ENCODE measurements around the gene CAMK4. TPM values are rescaled to one million over a fixed set of nuclear protein-coding genes. Genes with fewer than 3 reads are reported as not detected.

Gene CAMK4
- total and polyA plus RNA-seq, 2 of the 8 experiments (the other 6 are each of a cell fraction or from before 2014, with no cell fraction given), result 1.8 to 8.3 TPM

DNA sequence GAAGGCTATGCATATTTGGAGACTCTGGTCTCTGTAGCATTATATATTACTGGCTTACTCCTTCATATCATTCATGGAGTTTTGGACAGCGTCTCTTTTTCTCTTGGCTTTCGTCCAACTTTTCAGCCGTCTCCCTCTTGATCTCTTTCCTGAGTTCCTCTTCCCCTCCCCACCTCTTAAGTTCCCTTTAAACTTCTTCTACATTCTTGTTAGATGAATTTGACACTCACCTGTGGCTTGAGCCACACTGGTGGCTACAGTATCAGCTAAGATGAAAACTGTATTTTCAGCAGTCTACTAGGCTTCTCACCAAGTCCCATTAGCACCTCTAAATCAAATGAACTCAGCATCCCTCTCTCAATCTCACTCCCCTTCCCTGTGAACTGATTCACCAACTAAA is 160.0 kb downstream of the CAMK4 start:
- no peak for DNase-seq (ENCODE audit: low read depth in 1 of 2, low spot score in 2 of 2)
- Histone ChIP-seq H3K79me2 (ENCODE audit: control insufficient read depth in 1 of 2, insufficient read depth in 2 of 2, low read length in 2 of 2) (no peaks in the 10 kb centered on the region), H3K4me1 (replicated peaks in 1 of 4; ENCODE audit: control insufficient read depth in 3 of 4, insufficient read depth in 4 of 4, low read length in 3 of 4) (no peaks in the 10 kb centered on the region), H3K18ac (ENCODE audit: extremely low read depth, low read length) (no peak overlapping the region), H3K23me2 (ENCODE audit: low read depth, low read length) (no peaks in the 10 kb centered on the region), H3K9me3 (ENCODE audit: insufficient read depth in 2 of 2, low read depth in 1 of 2, low read length in 1 of 2) (no peaks in the 10 kb centered on the region), H4K8ac (ENCODE audit: extremely low read depth, insufficient read depth, low read length) (no peak overlapping the region), H2AFZ (ENCODE audit: low read length) (no peak overlapping the region), H2BK5ac (ENCODE audit: low read depth, low read length) (no peak overlapping the region), H2BK15ac (ENCODE audit: low read length) (no peak overlapping the region), H3K36me3 (ENCODE audit: control insufficient read depth in 2 of 4, insufficient read depth in 4 of 4, low read length in 3 of 4) (no peaks in the 10 kb centered on the region), H3K9ac (replicated peaks in 1 of 4; ENCODE audit: extremely low read depth in 1 of 4, low read depth in 3 of 4, low read length in 3 of 4) (no peak overlapping the region), H3K4ac (replicated peaks; ENCODE audit: insufficient read length, low read depth, low read length) (no peak overlapping the region), H3K56ac (replicated peaks; ENCODE audit: insufficient read length, low read depth, low read length) (no peak overlapping the region), H2BK20ac (ENCODE audit: low read length) (no peak overlapping the region), H4K20me1 (replicated peaks in 1 of 2; ENCODE audit: control insufficient read depth in 1 of 2, insufficient read depth in 2 of 2, low read length in 2 of 2) (no peaks in the 10 kb centered on the region), H3K79me1 (ENCODE audit: low read depth, low read length) (no peaks in the 10 kb centered on the region), H3K27me3 (replicated peaks in 1 of 4; ENCODE audit: control insufficient read depth in 3 of 4, extremely low read depth in 1 of 4, insufficient read depth in 3 of 4, low read length in 3 of 4) (no peaks in the 10 kb centered on the region), H3K23ac (ENCODE audit: insufficient read length) (no peak overlapping the region), H4K91ac (replicated peaks; ENCODE audit: insufficient read length, low read length) (no peak overlapping the region), H2AK5ac (ENCODE audit: low read depth, low read length) (no peak overlapping the region), H4K5ac (ENCODE audit: insufficient read length, low read depth, low read length) (no peak overlapping the region), H2BK120ac (replicated peaks; ENCODE audit: low read depth, low read length) (no peak overlapping the region), H3K27ac (ENCODE audit: low read depth, low read length) (no peak overlapping the region), H3K14ac (ENCODE audit: insufficient read length) (no peak overlapping the region), H3K4me2 (ENCODE audit: insufficient read depth in 1 of 2, low read depth in 2 of 2, low read length in 2 of 2) (no peak overlapping the region), H2BK12ac (ENCODE audit: low read depth, low read length) (no peak overlapping the region), H3K4me3 (ENCODE audit: extremely low read depth in 1 of 4, insufficient read depth in 2 of 4, low read depth in 3 of 4, low read length in 4 of 4) (no peak overlapping the region)
- no peak for FAIRE-seq
- ChIA-PET CTCF (ENCODE audit: partially characterized antibody) (no interaction called here), POLR2A (ENCODE audit: partially characterized antibody) (no interaction called here)
- TF ChIP-seq FOSL1 (IDR thresholded peaks at IDR 0.05; ENCODE audit: insufficient read depth, low read depth, low read length) (no peak), BACH1 (IDR thresholded peaks at IDR 0.05; ENCODE audit: low read length) (no peak), RBBP5 (IDR thresholded peaks at IDR 0.05; ENCODE audit: borderline replicate concordance, low read depth, low read length) (no peak), POLR2A (IDR thresholded peaks at IDR 0.05; ENCODE audit: control extremely low read depth in 1 of 2, low read depth in 2 of 2, low read length in 2 of 2) (no peak), ZNF274 (IDR thresholded peaks at IDR 0.05; ENCODE audit: borderline replicate concordance, extremely low read depth, low read length) (no peak), BRCA1 (IDR thresholded peaks at IDR 0.05; ENCODE audit: low read depth, low read length) (no peak), SIX5 (IDR thresholded peaks at IDR 0.05; ENCODE audit: low read depth, low read length) (no peak), SAP30 (IDR thresholded peaks at IDR 0.05; ENCODE audit: insufficient read depth, insufficient replicate concordance, low read length) (no peak), CHD2 (IDR thresholded peaks at IDR 0.05; ENCODE audit: low read length) (no peak), PHF8 (conservative IDR thresholded peaks at IDR 0.05; ENCODE audit: low read depth, low read length) (no peak), KDM5A (IDR thresholded peaks at IDR 0.05; ENCODE audit: low read length) (no peak), CBX5 (IDR thresholded peaks at IDR 0.05; ENCODE audit: low read depth, low read length) (no peak), KDM4A (IDR thresholded peaks at IDR 0.05; ENCODE audit: low read depth, low read length, severe bottlenecking) (no peak)
- TF ChIP-seq, protein P1, sequence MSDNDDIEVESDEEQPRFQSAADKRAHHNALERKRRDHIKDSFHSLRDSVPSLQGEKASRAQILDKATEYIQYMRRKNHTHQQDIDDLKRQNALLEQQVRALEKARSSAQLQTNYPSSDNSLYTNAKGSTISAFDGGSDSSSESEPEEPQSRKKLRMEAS (IDR thresholded peaks at IDR 0.05), result no peak
- 96% methylated on average over 3 of the region's 3 CpGs; no CpG with 5 or more reads in 1 of the 2 experiments for WGBS, 2 experiments (ENCODE audit: extremely low coverage in 1 of 2, insufficient coverage in 1 of 2, insufficient read length in 1 of 2, insufficient replicate concordance in 2 of 2, low coverage in 1 of 2, low lambda C conversion rate in 2 of 2, missing lambda C conversion rate in 1 of 2)

Measured in H1 (cell line).